MM.1S (cell line): Measurements from ENCODE around the gene KRT81.
"Not testable (repeated sequence)": the region's sequence is repeated elsewhere in the genome, so short reads cannot be mapped to it uniquely, and the experiment has no call there.

ENCODE experiments used
- DNase-seq: peaks from one replicate; pipeline ENCODE4 v3.0.0-alpha.2; 2015
- H2AFZ ChIP-seq: fragments of 300-600 bp; sonication (generic); 2 replicates; pipeline ENCODE4 v1.6.0; 2016; ENCODE audit warnings: antibody characterized with exemption, low read length
- H3F3A ChIP-seq: fragments of 300-600 bp; sonication (generic); 2 replicates; pipeline ENCODE4 v1.6.1; 2016; ENCODE audit warnings: mild to moderate bottlenecking, antibody characterized with exemption, low read length, moderate library complexity, mixed read lengths; ENCODE audit not compliant: insufficient read depth
- H3K27ac ChIP-seq: fragments of 300-600 bp; sonication (generic); 2 replicates; pipeline ENCODE4 v1.5.1; 2016; ENCODE audit warnings: mild to moderate bottlenecking, low read length
- H3K27me3 ChIP-seq: fragments of 300-600 bp; sonication (generic); replicated peaks from 2 replicates; pipeline ENCODE4 v1.6.0; 2016; ENCODE audit warnings: low read length; ENCODE audit not compliant: insufficient read depth
- H3K36me3 ChIP-seq: fragments of 300-600 bp; sonication (generic); replicated peaks from 2 replicates; pipeline ENCODE4 v1.6.1; 2016; ENCODE audit warnings: mild to moderate bottlenecking, low read length, mixed read lengths; ENCODE audit not compliant: insufficient read depth
- H3K4me1 ChIP-seq: fragments of 300-600 bp; sonication (generic); 2 replicates; pipeline ENCODE4 v1.6.1; 2016; ENCODE audit warnings: low read length, mixed read lengths
- H3K4me2 ChIP-seq: fragments of 300-600 bp; sonication (generic); 2 replicates; pipeline ENCODE4 v1.6.0; 2016; ENCODE audit warnings: low read depth, low read length
- H3K4me3 ChIP-seq: fragments of 300-600 bp; sonication (generic); 2 replicates; pipeline ENCODE4 v1.5.1; 2016; ENCODE audit warnings: low read length, mixed read lengths
- H3K79me2 ChIP-seq: fragments of 300-600 bp; sonication (generic); 2 replicates; pipeline ENCODE4 v1.6.1; 2016; ENCODE audit warnings: mixed run types, low read length, mixed read lengths
- H3K9ac ChIP-seq: fragments of 300-600 bp; sonication (generic); 2 replicates; pipeline ENCODE4 v1.6.1; 2016; ENCODE audit warnings: low read length, mixed read lengths
- H3K9me2 ChIP-seq: fragments of 300-600 bp; sonication (generic); replicated peaks from 2 replicates; pipeline ENCODE4 v1.6.1; 2016; ENCODE audit warnings: mild to moderate bottlenecking, low read length, mixed read lengths; ENCODE audit not compliant: insufficient read depth
- H3K9me3 ChIP-seq: fragments of 300-600 bp; sonication (generic); replicated peaks from 2 replicates; pipeline ENCODE4 v1.6.1; 2016; ENCODE audit warnings: mild to moderate bottlenecking, low read length, mixed read lengths; ENCODE audit not compliant: insufficient read depth
- H4K20me1 ChIP-seq: fragments of 300-600 bp; sonication (generic); 2 replicates; pipeline ENCODE4 v1.6.1; 2016; ENCODE audit warnings: mild to moderate bottlenecking, low read length, moderate library complexity, mixed read lengths; ENCODE audit not compliant: insufficient read depth
- EZH2 ChIP-seq: fragments of 300-600 bp; sonication (generic); optimal IDR thresholded peaks from 2 replicates; pipeline ENCODE3; 2017; ENCODE audit warnings: low read depth, mild to moderate bottlenecking, antibody characterized with exemption, low read length, mixed read lengths
- EZH2phosphoT487 ChIP-seq: fragments of 300-600 bp; sonication (generic); IDR thresholded peaks from 2 replicates; pipeline ENCODE4 v1.6.1; 2018; ENCODE audit warnings: antibody characterized with exemption, low read length
- TF ChIP-seq, protein P1 (sequence below): fragments of 300-600 bp; sonication (generic); IDR thresholded peaks from 2 replicates; pipeline ENCODE4 v1.5.1; 2016; ENCODE audit warnings: antibody characterized with exemption, low read length, mixed read lengths

The KRT81 gene

GRCh38 chr12:52260361-52261207 lies 30.8 kb downstream of the KRT81 start:
- no peaks in the 10 kb centered on the region for H3F3A ChIP-seq
- no peak overlapping the region for H3K4me3 ChIP-seq
- no peaks in the 10 kb centered on the region for H3K79me2 ChIP-seq
- H3K9me3 ChIP-seq: no peaks in the 10 kb centered on the region
- no peaks in the 10 kb centered on the region for H3K9me2 ChIP-seq
- peaks cover 37% of the 10 kb centered on the region for H3K27me3 ChIP-seq
- TF ChIP-seq EZH2phosphoT487 (no peak), EZH2 (no peak)
- TF ChIP-seq, protein P1, sequence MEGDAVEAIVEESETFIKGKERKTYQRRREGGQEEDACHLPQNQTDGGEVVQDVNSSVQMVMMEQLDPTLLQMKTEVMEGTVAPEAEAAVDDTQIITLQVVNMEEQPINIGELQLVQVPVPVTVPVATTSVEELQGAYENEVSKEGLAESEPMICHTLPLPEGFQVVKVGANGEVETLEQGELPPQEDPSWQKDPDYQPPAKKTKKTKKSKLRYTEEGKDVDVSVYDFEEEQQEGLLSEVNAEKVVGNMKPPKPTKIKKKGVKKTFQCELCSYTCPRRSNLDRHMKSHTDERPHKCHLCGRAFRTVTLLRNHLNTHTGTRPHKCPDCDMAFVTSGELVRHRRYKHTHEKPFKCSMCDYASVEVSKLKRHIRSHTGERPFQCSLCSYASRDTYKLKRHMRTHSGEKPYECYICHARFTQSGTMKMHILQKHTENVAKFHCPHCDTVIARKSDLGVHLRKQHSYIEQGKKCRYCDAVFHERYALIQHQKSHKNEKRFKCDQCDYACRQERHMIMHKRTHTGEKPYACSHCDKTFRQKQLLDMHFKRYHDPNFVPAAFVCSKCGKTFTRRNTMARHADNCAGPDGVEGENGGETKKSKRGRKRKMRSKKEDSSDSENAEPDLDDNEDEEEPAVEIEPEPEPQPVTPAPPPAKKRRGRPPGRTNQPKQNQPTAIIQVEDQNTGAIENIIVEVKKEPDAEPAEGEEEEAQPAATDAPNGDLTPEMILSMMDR: no peak
- H4K20me1 ChIP-seq: no peaks in the 10 kb centered on the region
- H3K4me1 ChIP-seq: no peaks in the 10 kb centered on the region
- H3K9ac ChIP-seq: no peak overlapping the region
- no peak overlapping the region for H2AFZ ChIP-seq
- no peak overlapping the region for H3K4me2 ChIP-seq
- H3K27ac ChIP-seq: no peak overlapping the region
- DNase-seq: no peak
- H3K36me3 ChIP-seq: no peaks in the 10 kb centered on the region

GRCh38 chr12:52259657-52260243 lies 31.6 kb downstream of the KRT81 start:
- Histone ChIP-seq H3K27ac (no peak overlapping the region), H3K27me3 (peaks cover 43% of the 10 kb centered on the region), H3F3A (no peaks in the 10 kb centered on the region), H2AFZ (no peak overlapping the region), H3K4me2 (no peak overlapping the region), H3K4me3 (no peak overlapping the region), H3K79me2 (no peaks in the 10 kb centered on the region), H3K9me3 (no peaks in the 10 kb centered on the region), H3K4me1 (no peaks in the 10 kb centered on the region), H3K9ac (no peak overlapping the region), H3K36me3 (no peaks in the 10 kb centered on the region), H4K20me1 (no peaks in the 10 kb centered on the region), H3K9me2 (no peaks in the 10 kb centered on the region)
- TF ChIP-seq, protein P1: no peak
- no peak for TF ChIP-seq EZH2phosphoT487
- TF ChIP-seq EZH2: no peak
- DNase-seq: no peak

- Histone ChIP-seq H4K20me1 (no peaks in the 10 kb centered on the region), H3K79me2 (no peaks in the 10 kb centered on the region), H3K4me1 (no peaks in the 10 kb centered on the region), H3K9me2 (no peaks in the 10 kb centered on the region), H3F3A (no peaks in the 10 kb centered on the region), H3K9me3 (no peaks in the 10 kb centered on the region), H3K27me3 (peaks cover 46% of the 10 kb centered on the region), H3K27ac (no peak overlapping the region), H2AFZ (no peak overlapping the region), H3K4me3 (no peak overlapping the region), H3K36me3 (no peaks in the 10 kb centered on the region), H3K9ac (no peak overlapping the region), H3K4me2 (no peak overlapping the region)
- TF ChIP-seq EZH2 (no peak), EZH2phosphoT487 (no peak)
- TF ChIP-seq, protein P1: no peak
- DNase-seq: no peak
These were observed 32.9 kb downstream of the KRT81 start for GRCh38 chr12:52258335-52258901.

GRCh38 chr12:52257922-52258321 lies 33.4 kb downstream of the KRT81 start:
- H3K4me1 ChIP-seq, H4K20me1 ChIP-seq, DNase-seq, H3K4me3 ChIP-seq, H3K9me3 ChIP-seq, H3K9ac ChIP-seq, H3K9me2 ChIP-seq, H3K36me3 ChIP-seq, H2AFZ ChIP-seq, H3F3A ChIP-seq, H3K79me2 ChIP-seq, H3K27ac ChIP-seq, H3K4me2 ChIP-seq: not testable (repeated sequence)
- H3K27me3 ChIP-seq: peaks cover 41% of the 10 kb centered on the region
